Chondrocyte (in vitro differentiated cells): ENCODE measurements around the gene EHD3. TPM values are rescaled to one million over a fixed set of nuclear protein-coding genes. Genes with fewer than 3 reads are reported as not detected.
"Not testable (repeated sequence)": the region's sequence is repeated elsewhere in the genome, so short reads cannot be mapped to it uniquely, and the experiment has no call there.

ENCODE experiments used
- DNase-seq: peaks from one replicate; pipeline ENCODE4 v3.0.0; 2021; ENCODE audit warnings: mixed read lengths, low spot score
- H3K27ac Mint-ChIP-seq: one replicate; pipeline ENCODE4 v1.8.0; 2021; ENCODE audit warnings: mild to moderate bottlenecking, moderate library complexity, mixed read lengths; ENCODE audit not compliant: unreplicated experiment
- H3K27me3 Mint-ChIP-seq: 2 replicates; pipeline ENCODE4 v1.8.0; 2021; ENCODE audit warnings: low read depth, mixed read lengths
- H3K36me3 Mint-ChIP-seq: 2 replicates; pipeline ENCODE4 v1.8.0; 2021; ENCODE audit warnings: low read depth, mixed read lengths
- H3K4me1 Mint-ChIP-seq: 2 replicates; pipeline ENCODE4 v1.8.0; 2021; ENCODE audit warnings: low read depth, mild to moderate bottlenecking, mixed read lengths
- H3K4me3 Mint-ChIP-seq: one replicate; pipeline ENCODE4 v1.8.0; 2021; ENCODE audit warnings: mild to moderate bottlenecking, moderate library complexity, mixed read lengths; ENCODE audit not compliant: unreplicated experiment
- H3K9me3 Mint-ChIP-seq: 2 replicates; pipeline ENCODE4 v1.8.0; 2021; ENCODE audit warnings: low read depth, mixed read lengths
- CTCF ChIP-seq: fragments of 200-600 bp; sonication (generic); IDR thresholded peaks from 2 replicates; pipeline ENCODE4 v1.5.0; 2021; ENCODE audit warnings: antibody characterized with exemption, mild to moderate bottlenecking, moderate library complexity
- total RNA-seq: library from RNA; stranded (reverse); gene quantifications from 3 replicates; pipeline ENCODE4 v1.2.1, GENCODE V29; 2021

Gene EHD3
- total RNA-seq, 1 donor from 2014 or later: 24.0 TPM

GRCh38 chr2:31274401-31275075 lies 40.6 kb downstream of the EHD3 start:
- Mint-ChIP-seq H3K27ac (no peak overlapping the region), H3K4me1 (peaks cover 24% of the 10 kb centered on the region), H3K27me3 (peaks cover 2% of the 10 kb centered on the region), H3K36me3 (no peaks in the 10 kb centered on the region), H3K9me3 (no peaks in the 10 kb centered on the region), H3K4me3 (no peak overlapping the region)
- no peak for DNase-seq
- TF ChIP-seq CTCF: no peak

- DNase-seq: no peak
- H3K27ac Mint-ChIP-seq: no peak overlapping the region
- peaks cover 2% of the 10 kb centered on the region for H3K27me3 Mint-ChIP-seq
- TF ChIP-seq CTCF: no peak
- peaks cover 11% of the 10 kb centered on the region for H3K4me1 Mint-ChIP-seq
- H3K4me3 Mint-ChIP-seq: no peak overlapping the region
- H3K36me3 Mint-ChIP-seq: no peaks in the 10 kb centered on the region
- no peaks in the 10 kb centered on the region for H3K9me3 Mint-ChIP-seq
Measured at GRCh38 chr2:31275976-31276375, 42.0 kb downstream of the EHD3 start.

GRCh38 chr2:31277621-31278020 lies 43.7 kb downstream of the EHD3 start:
- DNase-seq: no peak
- H3K36me3 Mint-ChIP-seq: no peaks in the 10 kb centered on the region
- H3K4me3 Mint-ChIP-seq: no peak overlapping the region
- H3K27ac Mint-ChIP-seq: no peak overlapping the region
- no peak for TF ChIP-seq CTCF
- peaks cover 2% of the 10 kb centered on the region for H3K27me3 Mint-ChIP-seq
- no peaks in the 10 kb centered on the region for H3K9me3 Mint-ChIP-seq
- peaks cover 6% of the 10 kb centered on the region for H3K4me1 Mint-ChIP-seq

- no peak for DNase-seq
- Mint-ChIP-seq H3K9me3 (no peaks in the 10 kb centered on the region), H3K4me3 (no peak overlapping the region), H3K4me1 (peaks cover 24% of the 10 kb centered on the region), H3K27ac (no peak overlapping the region), H3K36me3 (no peaks in the 10 kb centered on the region), H3K27me3 (no peaks in the 10 kb centered on the region)
- TF ChIP-seq CTCF: no peak
Measured at GRCh38 chr2:31282634-31283033, 48.7 kb downstream of the EHD3 start.

- H3K36me3 Mint-ChIP-seq, H3K4me3 Mint-ChIP-seq, H3K9me3 Mint-ChIP-seq, H3K27me3 Mint-ChIP-seq, DNase-seq, H3K27ac Mint-ChIP-seq: not testable (repeated sequence)
- H3K4me1 Mint-ChIP-seq: peaks cover 25% of the 10 kb centered on the region
Measured at GRCh38 chr2:31283193-31283919, 49.4 kb downstream of the EHD3 start.
